ENCODE measurements around the gene NXPH2.

DNA sequence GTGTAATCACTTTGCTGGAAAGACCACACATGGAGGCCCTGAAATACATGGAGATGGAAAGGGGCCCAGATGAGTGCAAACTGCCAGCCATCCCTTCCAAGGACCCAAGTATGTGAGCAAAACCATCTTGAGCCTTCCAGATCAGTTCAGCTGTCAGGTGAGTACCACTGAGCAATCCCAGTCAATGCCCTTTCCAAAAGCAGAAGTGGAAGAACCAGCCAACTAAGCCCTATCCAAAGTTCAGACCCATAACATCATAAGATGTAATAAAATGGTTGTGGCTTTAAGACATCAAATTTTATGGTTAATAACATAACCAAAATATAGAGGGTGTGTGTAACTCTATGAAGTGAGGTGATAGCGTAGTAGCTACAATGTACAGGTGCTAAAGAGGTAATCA, 88.5 kb downstream of the NXPH2 start:
- TF ChIP-seq CTCF (IDR thresholded peaks at IDR 0.05; ENCODE audit: low read depth, low read length) (no peak), EZH2phosphoT487 (IDR thresholded peaks at IDR 0.05; ENCODE audit: low read depth) (no peak)

Measured in OCI-LY3 (cell line).